Activated B cell treated with CpG ODN at 0.5 μM for 24 hours (primary cell): ENCODE data around the gene DYNC1LI1. TPM values are rescaled to one million over a fixed set of nuclear protein-coding genes. Genes with fewer than 3 reads are reported as not detected.

Source experiments
- ATAC-seq: fragments of 200-7000 bp; cut with Tn5 transposase; one replicate; pipeline ENCODE4 v1.10.0; 2021; ENCODE audit warnings: low read depth, mild to moderate bottlenecking, moderate library complexity
- CTCF ChIA-PET: fragments of 350-600 bp; sonication (Branson Sonifier 250); formaldehyde crosslinking; loops from one replicate; lab custom pipeline; 2021; ENCODE audit warnings: antibody characterized with exemption; lab: Charles Lee
- POLR2A ChIA-PET: fragments of 350-600 bp; sonication (Branson Sonifier 250); formaldehyde crosslinking; loops from one replicate; lab custom pipeline; 2021; ENCODE audit warnings: antibody characterized with exemption; lab: Charles Lee
- DNase-seq: peaks from one replicate; pipeline ENCODE4 v3.0.0; 2022
- H3K27ac Mint-ChIP-seq: one replicate; pipeline ENCODE4 v1.8.0; 2020; ENCODE audit warnings: mixed read lengths
- H3K27me3 Mint-ChIP-seq: one replicate; pipeline ENCODE4 v1.8.0; 2021; ENCODE audit warnings: mixed read lengths
- H3K36me3 Mint-ChIP-seq: one replicate; pipeline ENCODE4 v1.8.0; 2021; ENCODE audit warnings: low read depth, mixed read lengths
- H3K4me1 Mint-ChIP-seq: one replicate; pipeline ENCODE4 v1.8.0; 2021; ENCODE audit warnings: mixed read lengths
- H3K4me3 Mint-ChIP-seq: one replicate; pipeline ENCODE4 v1.8.0; 2020; ENCODE audit warnings: mild to moderate bottlenecking, mixed read lengths
- H3K9me3 Mint-ChIP-seq: one replicate; pipeline ENCODE4 v1.8.0; 2020; ENCODE audit warnings: mixed read lengths
- intact Hi-C: fragments of 100-400 bp; cut with micrococcal nuclease; formaldehyde crosslinking; loops from one replicate; pipeline ENCODE4 v1.15.1; 2024
- total RNA-seq: library from RNA; stranded (reverse); gene quantifications from 2 replicates; pipeline ENCODE4 v1.2.3, GENCODE V29; 2022
- TF ChIP-seq, protein P1 (sequence below): fragments of 200-600 bp; IDR thresholded peaks from one replicate; pipeline ENCODE4 v1.8.0; 2022; ENCODE audit warnings: antibody characterized with exemption, mild to moderate bottlenecking

Gene DYNC1LI1
- total RNA-seq: 32.6 and 38.8 TPM in 2 replicates

GRCh38 chr3:32570421-32571191, at the start of gene DYNC1LI1:
TSS of gene DYNC1LI1 (minus strand) at chr3:32570858. CDS start at chr3:32570770, 88 bp downstream.
- Mint-ChIP-seq H3K4me3 (peak within 1 kb of the TSS; percentile 94), H3K36me3 (peaks cover 13% of the 10 kb centered on the region), H3K4me1 (peaks cover 32% of the 10 kb centered on the region), H3K27ac (peak within 1 kb of the TSS; percentile 93), H3K9me3 (no peaks in the 10 kb centered on the region), H3K27me3 (no peaks in the 10 kb centered on the region)
- ChIA-PET CTCF (no interaction called here), POLR2A (interaction anchor here (0.6 to 1.8 kb wide), 7 partner anchors 9 to 1038 kb away, joined by 3 to 5 read pairs (median 3); partner anchors contain the start of genes CMTM6, CNOT10 and STT3B)
- TF ChIP-seq, protein P1, sequence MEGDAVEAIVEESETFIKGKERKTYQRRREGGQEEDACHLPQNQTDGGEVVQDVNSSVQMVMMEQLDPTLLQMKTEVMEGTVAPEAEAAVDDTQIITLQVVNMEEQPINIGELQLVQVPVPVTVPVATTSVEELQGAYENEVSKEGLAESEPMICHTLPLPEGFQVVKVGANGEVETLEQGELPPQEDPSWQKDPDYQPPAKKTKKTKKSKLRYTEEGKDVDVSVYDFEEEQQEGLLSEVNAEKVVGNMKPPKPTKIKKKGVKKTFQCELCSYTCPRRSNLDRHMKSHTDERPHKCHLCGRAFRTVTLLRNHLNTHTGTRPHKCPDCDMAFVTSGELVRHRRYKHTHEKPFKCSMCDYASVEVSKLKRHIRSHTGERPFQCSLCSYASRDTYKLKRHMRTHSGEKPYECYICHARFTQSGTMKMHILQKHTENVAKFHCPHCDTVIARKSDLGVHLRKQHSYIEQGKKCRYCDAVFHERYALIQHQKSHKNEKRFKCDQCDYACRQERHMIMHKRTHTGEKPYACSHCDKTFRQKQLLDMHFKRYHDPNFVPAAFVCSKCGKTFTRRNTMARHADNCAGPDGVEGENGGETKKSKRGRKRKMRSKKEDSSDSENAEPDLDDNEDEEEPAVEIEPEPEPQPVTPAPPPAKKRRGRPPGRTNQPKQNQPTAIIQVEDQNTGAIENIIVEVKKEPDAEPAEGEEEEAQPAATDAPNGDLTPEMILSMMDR: no peak
- intact Hi-C loops: loop anchor here (1.0 to 10.0 kb wide), 8 partner anchors 8 to 1038 kb away; partner anchors contain the start of genes CNOT10 and STT3B
- ATAC-seq (peak; percentile 95), DNase-seq (peak; percentile 96)

DNA sequence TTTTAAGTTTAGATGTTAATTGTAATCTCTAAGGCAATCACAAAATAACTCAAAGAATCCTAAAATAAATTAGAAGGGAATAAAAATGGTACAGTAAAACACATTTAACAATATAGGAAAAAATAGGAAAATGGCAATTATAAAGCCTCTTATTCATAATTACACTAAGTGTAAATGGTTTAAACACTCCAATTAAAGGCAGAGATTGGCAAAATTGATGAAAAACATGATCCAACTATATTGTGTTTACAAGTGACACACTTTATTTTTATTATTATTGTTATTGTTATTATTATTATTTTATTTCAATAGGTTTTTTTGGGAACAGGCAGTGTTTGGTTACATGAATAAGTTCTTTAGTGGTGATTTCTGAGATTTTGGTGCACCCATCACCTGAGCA, 48.7 kb upstream of the DYNC1LI1 start:
- Mint-ChIP-seq H3K27me3 (peaks cover 3% of the 10 kb centered on the region), H3K36me3 (no peaks in the 10 kb centered on the region), H3K27ac (no peak overlapping the region), H3K9me3 (peaks cover 16% of the 10 kb centered on the region), H3K4me1 (no peaks in the 10 kb centered on the region), H3K4me3 (no peak overlapping the region)
- intact Hi-C loops: no loop called here
- TF ChIP-seq, protein P1: no peak
- DNase-seq (no peak), ATAC-seq (no peak)
- CTCF ChIA-PET: no interaction called here
- POLR2A ChIA-PET: no interaction called here

- no peak overlapping the region for H3K27ac Mint-ChIP-seq
- no peaks in the 10 kb centered on the region for H3K36me3 Mint-ChIP-seq
- H3K4me3 Mint-ChIP-seq: no peak overlapping the region
- no peak for DNase-seq
- no peaks in the 10 kb centered on the region for H3K4me1 Mint-ChIP-seq
- TF ChIP-seq, protein P1: no peak
- H3K27me3 Mint-ChIP-seq: peaks cover 7% of the 10 kb centered on the region
- H3K9me3 Mint-ChIP-seq: peaks cover 16% of the 10 kb centered on the region
- intact Hi-C loops: no loop called here
- CTCF ChIA-PET: no interaction called here
- POLR2A ChIA-PET: no interaction called here
- ATAC-seq: no peak
Observed at GRCh38 chr3:32616267-32616962, 45.8 kb upstream of the DYNC1LI1 start.

DNA sequence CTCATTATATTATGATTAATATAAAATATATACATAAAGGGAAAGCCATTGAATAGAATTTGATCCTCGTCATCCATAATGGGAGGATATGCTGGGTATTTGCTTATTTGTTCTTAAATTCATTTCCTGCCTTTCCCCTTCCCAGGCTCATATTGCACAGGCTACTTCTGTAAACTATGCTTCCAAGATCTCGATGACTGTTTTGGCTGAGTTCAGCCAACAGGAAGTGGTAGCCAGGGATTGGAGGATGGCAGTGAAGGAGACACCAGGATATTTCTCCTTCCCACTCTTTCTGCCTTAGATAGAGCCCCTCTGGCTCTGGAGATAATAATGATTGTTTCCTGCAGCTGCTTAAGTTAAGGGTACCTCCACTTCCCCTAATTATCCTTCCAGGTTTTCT, 44.3 kb upstream of the DYNC1LI1 start:
- DNase-seq (no peak), ATAC-seq (no peak)
- CTCF ChIA-PET: no interaction called here
- TF ChIP-seq, protein P1: no peak
- Mint-ChIP-seq H3K9me3 (peaks cover 9% of the 10 kb centered on the region), H3K27ac (no peak overlapping the region), H3K4me1 (no peaks in the 10 kb centered on the region), H3K27me3 (peaks cover 4% of the 10 kb centered on the region), H3K4me3 (no peak overlapping the region), H3K36me3 (no peaks in the 10 kb centered on the region)
- POLR2A ChIA-PET: no interaction called here
- intact Hi-C loops: no loop called here

DNA sequence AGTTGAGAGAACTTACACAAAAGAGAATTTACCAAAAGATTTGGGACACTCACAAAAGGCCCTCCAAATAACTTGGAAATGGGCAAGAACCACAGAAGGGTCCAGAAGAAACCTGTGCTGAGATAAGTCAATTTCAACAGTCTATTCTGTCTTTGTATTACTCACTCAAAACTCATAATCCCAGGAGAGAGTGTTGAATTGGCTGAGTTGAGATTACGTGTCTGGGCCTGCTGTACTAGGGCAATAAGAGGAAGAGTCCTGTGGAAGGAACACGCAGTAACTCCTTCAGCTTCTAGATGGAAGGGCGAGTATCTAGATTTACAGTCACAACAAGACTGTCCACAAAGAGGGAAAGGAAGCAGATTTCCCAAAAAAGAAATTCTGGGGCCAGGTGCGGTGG, 42.5 kb upstream of the DYNC1LI1 start:
- CTCF ChIA-PET: no interaction called here
- H3K4me1 Mint-ChIP-seq: no peaks in the 10 kb centered on the region

More for the DNA sequence above, 42.5 kb upstream of the DYNC1LI1 start:
- DNase-seq (no peak), ATAC-seq (no peak)
- Mint-ChIP-seq H3K4me3 (no peak overlapping the region), H3K36me3 (no peaks in the 10 kb centered on the region), H3K9me3 (no peaks in the 10 kb centered on the region), H3K27ac (no peak overlapping the region), H3K27me3 (peaks cover 4% of the 10 kb centered on the region)
- TF ChIP-seq, protein P1: no peak
- POLR2A ChIA-PET: no interaction called here
- intact Hi-C loops: no loop called here
